Hepatocyte (in vitro differentiated cells): ENCODE data around the gene CFLAR. TPM values are rescaled to one million over a fixed set of nuclear protein-coding genes. Genes with fewer than 3 reads are reported as not detected.

ENCODE experiments used
- DNase-seq: peaks from one replicate; pipeline ENCODE4 v3.0.0-alpha.2; 2016; ENCODE audit warnings: low spot score
- H2AFZ ChIP-seq: fragments of 200-600 bp; sonication (generic); 2 replicates; pipeline ENCODE4 v1.6.0; 2016; ENCODE audit warnings: antibody characterized with exemption, mild to moderate bottlenecking
- H3K27ac ChIP-seq: fragments of 200-600 bp; sonication (generic); 2 replicates; pipeline ENCODE4 v1.5.1; 2016; ENCODE audit warnings: mild to moderate bottlenecking
- H3K27me3 ChIP-seq: fragments of 200-600 bp; sonication (generic); 2 replicates; pipeline ENCODE4 v1.6.1; 2016
- H3K36me3 ChIP-seq: fragments of 200-600 bp; sonication (generic); replicated peaks from 2 replicates; pipeline ENCODE4 v1.5.1; 2016; ENCODE audit warnings: low read depth; ENCODE audit not compliant: insufficient read depth
- H3K4me1 ChIP-seq: fragments of 200-600 bp; sonication (generic); 2 replicates; pipeline ENCODE4 v1.5.1; 2016; ENCODE audit warnings: mild to moderate bottlenecking, moderate library complexity; ENCODE audit not compliant: insufficient read depth
- H3K4me2 ChIP-seq: fragments of 200-600 bp; sonication (generic); 2 replicates; pipeline ENCODE4 v1.6.0; 2016
- H3K4me3 ChIP-seq: fragments of 200-600 bp; sonication (generic); 2 replicates; pipeline ENCODE4 v1.5.1; 2016; ENCODE audit warnings: mild to moderate bottlenecking
- H3K79me2 ChIP-seq: fragments of 200-600 bp; sonication (generic); 2 replicates; pipeline ENCODE4 v1.6.0; 2017; ENCODE audit warnings: mild to moderate bottlenecking
- H3K9me2 ChIP-seq: fragments of 200-600 bp; sonication (generic); replicated peaks from 2 replicates; pipeline ENCODE4 v1.6.0; 2017; ENCODE audit warnings: mild to moderate bottlenecking; ENCODE audit not compliant: insufficient read depth
- H3K9me3 ChIP-seq: fragments of 200-600 bp; sonication (generic); 2 replicates; pipeline ENCODE4 v1.5.1; 2016; ENCODE audit warnings: low read depth, mild to moderate bottlenecking
- H4K20me1 ChIP-seq: fragments of 200-600 bp; sonication (generic); 2 replicates; pipeline ENCODE4 v1.6.0; 2016; ENCODE audit warnings: mild to moderate bottlenecking; ENCODE audit not compliant: insufficient read depth, poor library complexity, severe bottlenecking
- EZH2 ChIP-seq: fragments of 200-600 bp; sonication (generic); IDR thresholded peaks from 2 replicates; pipeline ENCODE4 v1.6.1; 2016; ENCODE audit warnings: antibody characterized with exemption, mild to moderate bottlenecking, borderline replicate concordance
- EZH2phosphoT487 ChIP-seq: fragments of 200-600 bp; sonication (generic); IDR thresholded peaks from one replicate; pipeline ENCODE4 v1.6.1; 2018; ENCODE audit warnings: antibody characterized with exemption, mild to moderate bottlenecking, low read depth, moderate library complexity; ENCODE audit not compliant: unreplicated experiment, severe bottlenecking
- WGBS: methylation state at CpG from one replicate; pipeline ENCODE4 v1.1.6; 2016; ENCODE audit warnings: low lambda C conversion rate; ENCODE audit errors: missing lambda C conversion rate; 5-methylcytosine and 5-hydroxymethylcytosine counted together
- polyA plus RNA-seq: library from polyadenylated mRNA; unstranded; fragments of >200 nt; fragmentation: Nextera tagmentation; extraction: Ambion mirVana; gene quantifications from 2 replicates; pipeline ENCODE4 v1.2.1, GENCODE V29; 2016
- total RNA-seq: library from RNA; depleted of rRNA; stranded (reverse); fragments of >200 nt; gene quantifications from 2 replicates; pipeline ENCODE4 v1.2.3, GENCODE V29; 2014
- TF ChIP-seq, protein P1 (sequence below): fragments of 200-600 bp; sonication (generic); IDR thresholded peaks from 2 replicates; pipeline ENCODE4 v1.5.1; 2016; ENCODE audit warnings: antibody characterized with exemption, mild to moderate bottlenecking; ENCODE audit not compliant: poor library complexity

The CFLAR gene
- total and polyA plus RNA-seq, 2 experiments from 2014 or later: 46.0 to 65.9 TPM

- 82% methylated on average over 8 of the region's 8 CpGs for WGBS
- Histone ChIP-seq H2AFZ (no peak overlapping the region), H3K9me3 (no peaks in the 10 kb centered on the region), H3K27ac (no peak overlapping the region), H3K4me1 (peaks cover 13% of the 10 kb centered on the region), H3K4me3 (no peak overlapping the region), H3K79me2 (no peaks in the 10 kb centered on the region), H3K27me3 (no peaks in the 10 kb centered on the region), H3K36me3 (no peaks in the 10 kb centered on the region), H4K20me1 (no peaks in the 10 kb centered on the region), H3K4me2 (no peak overlapping the region), H3K9me2 (no peaks in the 10 kb centered on the region)
- no peak for DNase-seq
- TF ChIP-seq EZH2phosphoT487: no peak
- TF ChIP-seq, protein P1, sequence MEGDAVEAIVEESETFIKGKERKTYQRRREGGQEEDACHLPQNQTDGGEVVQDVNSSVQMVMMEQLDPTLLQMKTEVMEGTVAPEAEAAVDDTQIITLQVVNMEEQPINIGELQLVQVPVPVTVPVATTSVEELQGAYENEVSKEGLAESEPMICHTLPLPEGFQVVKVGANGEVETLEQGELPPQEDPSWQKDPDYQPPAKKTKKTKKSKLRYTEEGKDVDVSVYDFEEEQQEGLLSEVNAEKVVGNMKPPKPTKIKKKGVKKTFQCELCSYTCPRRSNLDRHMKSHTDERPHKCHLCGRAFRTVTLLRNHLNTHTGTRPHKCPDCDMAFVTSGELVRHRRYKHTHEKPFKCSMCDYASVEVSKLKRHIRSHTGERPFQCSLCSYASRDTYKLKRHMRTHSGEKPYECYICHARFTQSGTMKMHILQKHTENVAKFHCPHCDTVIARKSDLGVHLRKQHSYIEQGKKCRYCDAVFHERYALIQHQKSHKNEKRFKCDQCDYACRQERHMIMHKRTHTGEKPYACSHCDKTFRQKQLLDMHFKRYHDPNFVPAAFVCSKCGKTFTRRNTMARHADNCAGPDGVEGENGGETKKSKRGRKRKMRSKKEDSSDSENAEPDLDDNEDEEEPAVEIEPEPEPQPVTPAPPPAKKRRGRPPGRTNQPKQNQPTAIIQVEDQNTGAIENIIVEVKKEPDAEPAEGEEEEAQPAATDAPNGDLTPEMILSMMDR: no peak
- TF ChIP-seq EZH2: no peak
Observed at GRCh38 chr2:201200345-201200744, 84.4 kb downstream of the CFLAR start.

DNA sequence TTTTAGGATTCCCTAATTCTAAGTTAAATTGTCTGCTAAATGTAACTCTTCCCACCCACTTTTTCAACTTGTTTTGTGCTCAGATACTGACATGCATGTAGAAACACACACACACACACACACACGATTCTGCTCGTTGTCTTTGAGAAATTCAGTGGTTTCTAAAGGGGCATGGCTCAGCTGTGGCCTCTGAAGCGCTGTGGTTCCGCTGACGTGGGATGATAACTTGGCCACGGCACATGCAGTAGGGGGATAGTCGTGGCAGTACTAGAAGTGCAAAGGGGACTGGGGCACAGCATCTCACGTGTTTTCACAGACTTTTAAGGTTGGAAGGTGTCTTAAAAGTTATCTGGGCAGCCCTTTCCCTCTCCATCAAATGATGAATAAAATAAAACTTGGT lies 85.4 kb downstream of the CFLAR start:
- Histone ChIP-seq H3K4me3 (no peak overlapping the region), H3K9me2 (no peaks in the 10 kb centered on the region), H3K4me1 (peaks cover 7% of the 10 kb centered on the region), H4K20me1 (no peaks in the 10 kb centered on the region), H3K79me2 (no peaks in the 10 kb centered on the region), H3K9me3 (no peaks in the 10 kb centered on the region), H3K36me3 (no peaks in the 10 kb centered on the region), H3K27ac (no peak overlapping the region), H3K4me2 (no peak overlapping the region), H3K27me3 (no peaks in the 10 kb centered on the region), H2AFZ (no peak overlapping the region)
- TF ChIP-seq EZH2: no peak
- TF ChIP-seq, protein P1: no peak
- no peak for TF ChIP-seq EZH2phosphoT487
- WGBS: 90% methylated on average over 8 of the region's 8 CpGs
- DNase-seq: no peak

GRCh38 chr2:201203916-201204654 lies 88.1 kb downstream of the CFLAR start:
- DNase-seq: no peak
- TF ChIP-seq EZH2phosphoT487: no peak
- TF ChIP-seq EZH2: no peak
- TF ChIP-seq, protein P1: no peak
- WGBS: 68% methylated on average over 6 of the region's 6 CpGs

More at GRCh38 chr2:201203916-201204654, 88.1 kb downstream of the CFLAR start:
- Histone ChIP-seq H3K4me3 (no peak overlapping the region), H2AFZ (no peak overlapping the region), H3K4me1 (peaks cover 7% of the 10 kb centered on the region), H3K9me3 (no peaks in the 10 kb centered on the region), H3K27ac (peak overlapping the region; percentile 64), H3K36me3 (no peaks in the 10 kb centered on the region), H3K79me2 (no peaks in the 10 kb centered on the region), H3K27me3 (no peaks in the 10 kb centered on the region), H4K20me1 (no peaks in the 10 kb centered on the region), H3K4me2 (peak overlapping the region; percentile 14), H3K9me2 (no peaks in the 10 kb centered on the region)
